Trophoblast cell (in vitro differentiated cells and primary cell): Measurements from ENCODE around the gene OPTN.

Experiments
- DNase-seq, 2 donors: peaks; one replicate each; pipeline ENCODE4 v3.0.0-alpha.2; 2016
- H2AFZ ChIP-seq: 2 replicates; pipeline ENCODE4 v1.6.1; 2013; ENCODE audit warnings: low read length, moderate library complexity, mild to moderate bottlenecking; ENCODE audit not compliant: insufficient read depth, poor library complexity
- H2AK5ac ChIP-seq: 2 replicates; pipeline ENCODE4 v1.6.1; 2013; ENCODE audit warnings: mild to moderate bottlenecking, low read length
- H2BK120ac ChIP-seq: 2 replicates; pipeline ENCODE4 v1.6.1; 2013; ENCODE audit warnings: low read length, mild to moderate bottlenecking, moderate library complexity; ENCODE audit not compliant: insufficient read depth, poor library complexity
- H2BK12ac ChIP-seq: 2 replicates; pipeline ENCODE4 v1.6.1; 2013; ENCODE audit warnings: mild to moderate bottlenecking, low read length, moderate library complexity
- H2BK5ac ChIP-seq: 2 replicates; pipeline ENCODE4 v1.6.1; 2013; ENCODE audit warnings: low read length, low read depth, moderate library complexity, mild to moderate bottlenecking; ENCODE audit not compliant: poor library complexity
- H3K14ac ChIP-seq: 2 replicates; pipeline ENCODE4 v1.6.1; 2013; ENCODE audit warnings: mild to moderate bottlenecking, low read length
- H3K18ac ChIP-seq: 2 replicates; pipeline ENCODE4 v1.6.1; 2013; ENCODE audit warnings: mild to moderate bottlenecking, low read length
- H3K23ac ChIP-seq: 2 replicates; pipeline ENCODE4 v1.6.1; 2013; ENCODE audit warnings: low read length
- H3K27ac ChIP-seq: 2 replicates; pipeline ENCODE4 v1.5.1; 2013; ENCODE audit warnings: low read depth, mild to moderate bottlenecking, inconsistent platforms, low read length, moderate library complexity
- H3K27me3 ChIP-seq: 2 replicates; pipeline ENCODE4 v1.6.1; 2013; ENCODE audit warnings: inconsistent platforms, mild to moderate bottlenecking, low read length, moderate library complexity; ENCODE audit not compliant: insufficient read depth
- H3K36me3 ChIP-seq, 2 experiments: 1 replicate in 1 of 2; 2 replicates in 1 of 2; pipeline ENCODE4 v1.6.1; 2013; ENCODE audit warnings: low read length in 2 of 2, mild to moderate bottlenecking in 2 of 2, moderate library complexity in 1 of 2; ENCODE audit not compliant: insufficient read depth in 2 of 2, control insufficient read depth in 1 of 2
- H3K4ac ChIP-seq: 2 replicates; pipeline ENCODE4 v1.6.1; 2013; ENCODE audit warnings: low read depth, mild to moderate bottlenecking, low read length, moderate library complexity
- H3K4me1 ChIP-seq, 2 experiments: 1 replicate in 1 of 2; 2 replicates in 1 of 2; pipeline ENCODE4 v1.6.1; 2013; ENCODE audit warnings: low read length in 2 of 2, mild to moderate bottlenecking in 2 of 2, moderate library complexity in 1 of 2; ENCODE audit not compliant: insufficient read depth in 2 of 2, control insufficient read depth in 1 of 2
- H3K4me2 ChIP-seq: 2 replicates; pipeline ENCODE4 v1.6.1; 2013; ENCODE audit warnings: inconsistent platforms, mild to moderate bottlenecking, low read length, moderate library complexity
- H3K4me3 ChIP-seq: 2 replicates; pipeline ENCODE4 v1.5.1; 2013; ENCODE audit warnings: mild to moderate bottlenecking, low read depth, low read length, inconsistent platforms
- H3K79me1 ChIP-seq: one replicate; pipeline ENCODE4 v1.6.1; 2013; ENCODE audit warnings: low read length
- H3K79me2 ChIP-seq: 2 replicates; pipeline ENCODE4 v1.6.1; 2013; ENCODE audit warnings: low read length, mild to moderate bottlenecking; ENCODE audit not compliant: control insufficient read depth, insufficient read depth, poor library complexity
- H3K9ac ChIP-seq: 2 replicates; pipeline ENCODE4 v1.6.1; 2013; ENCODE audit warnings: mild to moderate bottlenecking, low read length
- H3K9me3 ChIP-seq: 2 replicates; pipeline ENCODE4 v1.6.1; 2013; ENCODE audit warnings: low read depth, mild to moderate bottlenecking, control low read depth, inconsistent platforms, low read length; ENCODE audit not compliant: insufficient read depth
- H4K12ac ChIP-seq: 2 replicates; pipeline ENCODE4 v1.6.1; 2013; ENCODE audit warnings: low read depth, mild to moderate bottlenecking, low read length, moderate library complexity
- H4K8ac ChIP-seq: 2 replicates; pipeline ENCODE4 v1.6.1; 2013; ENCODE audit warnings: low read depth, mild to moderate bottlenecking, low read length, moderate library complexity
- H4K91ac ChIP-seq: one replicate; pipeline ENCODE4 v1.6.1; 2013; ENCODE audit warnings: low read depth, mild to moderate bottlenecking, low read length, moderate library complexity
- WGBS: extraction: QIAGEN DNeasy Blood & Tissue Kit; methylation state at CpG from one replicate; pipeline ENCODE4 v1.1.7; 2013; ENCODE audit warnings: missing lambda C conversion rate; ENCODE audit not compliant: insufficient read length, insufficient coverage; ENCODE audit errors: extremely low coverage; 5-methylcytosine and 5-hydroxymethylcytosine counted together

Gene OPTN

GRCh38 chr10:13180788-13181187, 80.8 kb downstream of the OPTN start:
- Histone ChIP-seq H3K9ac (no peak overlapping the region), H2AFZ (no peak overlapping the region), H2AK5ac (no peak overlapping the region), H2BK12ac (no peak overlapping the region), H4K12ac (no peak overlapping the region), H2BK120ac (no peak overlapping the region), H4K91ac (no peak overlapping the region), H3K36me3 (peaks cover 29 to 44% of the 10 kb centered on the region in 2 experiments), H3K4me1 (no peaks in the 10 kb centered on the region), H3K4ac (no peak overlapping the region), H3K4me2 (no peak overlapping the region), H4K8ac (no peak overlapping the region), H3K27me3 (no peaks in the 10 kb centered on the region), H3K4me3 (no peak overlapping the region), H3K79me1 (no peaks in the 10 kb centered on the region), H3K18ac (no peak overlapping the region), H3K9me3 (no peaks in the 10 kb centered on the region), H3K14ac (no peak overlapping the region), H3K79me2 (no peaks in the 10 kb centered on the region), H3K27ac (no peak overlapping the region), H2BK5ac (no peak overlapping the region), H3K23ac (no peak overlapping the region)
- no peak for DNase-seq
- no CpG with 5 or more reads among the region's 4 CpGs for WGBS

GRCh38 chr10:13182424-13182823, 82.5 kb downstream of the OPTN start:
- H4K8ac ChIP-seq, result no peak overlapping the region
- H3K4ac ChIP-seq, result no peak overlapping the region
- no peak overlapping the region for H2AFZ ChIP-seq
- no peak overlapping the region for H2BK12ac ChIP-seq
- no peaks in the 10 kb centered on the region for H3K27me3 ChIP-seq
- H3K14ac ChIP-seq, result no peak overlapping the region
- H3K4me2 ChIP-seq, result no peak overlapping the region
- H3K9ac ChIP-seq, result no peak overlapping the region
- H2BK120ac ChIP-seq, result no peak overlapping the region
- no peak overlapping the region for H4K12ac ChIP-seq
- DNase-seq, result no peak
- no peaks in the 10 kb centered on the region for H3K4me1 ChIP-seq
- no peak overlapping the region for H3K18ac ChIP-seq
- H3K27ac ChIP-seq, result no peak overlapping the region
- H3K79me2 ChIP-seq, result no peaks in the 10 kb centered on the region
- no peak overlapping the region for H2BK5ac ChIP-seq
- WGBS, result no CpG with 5 or more reads among the region's 1 CpG
- no peak overlapping the region for H4K91ac ChIP-seq
- H3K9me3 ChIP-seq, result no peaks in the 10 kb centered on the region
- H3K23ac ChIP-seq, result no peak overlapping the region
- H2AK5ac ChIP-seq, result no peak overlapping the region
- peaks cover 29 to 43% of the 10 kb centered on the region in 2 experiments for H3K36me3 ChIP-seq
- H3K4me3 ChIP-seq, result no peak overlapping the region
- no peaks in the 10 kb centered on the region for H3K79me1 ChIP-seq

GRCh38 chr10:13183625-13184024, 83.7 kb downstream of the OPTN start:
- Histone ChIP-seq H3K9me3 (no peaks in the 10 kb centered on the region), H3K79me1 (no peaks in the 10 kb centered on the region), H3K27ac (no peak overlapping the region), H3K4me1 (no peaks in the 10 kb centered on the region), H2AFZ (no peak overlapping the region), H3K27me3 (no peaks in the 10 kb centered on the region), H3K36me3 (peaks cover 32 to 46% of the 10 kb centered on the region in 2 experiments), H3K79me2 (no peaks in the 10 kb centered on the region), H3K4me2 (no peak overlapping the region), H3K4ac (no peak overlapping the region), H3K9ac (no peak overlapping the region), H4K8ac (no peak overlapping the region), H3K18ac (no peak overlapping the region), H2BK12ac (no peak overlapping the region), H2BK5ac (no peak overlapping the region), H3K4me3 (no peak overlapping the region), H3K23ac (no peak overlapping the region), H2BK120ac (no peak overlapping the region), H3K14ac (no peak overlapping the region), H2AK5ac (no peak overlapping the region), H4K91ac (no peak overlapping the region), H4K12ac (no peak overlapping the region)
- DNase-seq, result no peak
- WGBS, result no CpG with 5 or more reads among the region's 5 CpGs

GRCh38 chr10:13184276-13184675, 84.3 kb downstream of the OPTN start:
- Histone ChIP-seq H4K12ac (no peak overlapping the region), H3K79me2 (no peaks in the 10 kb centered on the region), H3K27ac (no peak overlapping the region), H3K4me2 (no peak overlapping the region), H3K4me1 (no peaks in the 10 kb centered on the region), H3K14ac (no peak overlapping the region), H2AK5ac (no peak overlapping the region), H4K91ac (no peak overlapping the region), H3K9me3 (no peaks in the 10 kb centered on the region), H4K8ac (no peak overlapping the region), H3K27me3 (no peaks in the 10 kb centered on the region), H3K23ac (no peak overlapping the region), H2AFZ (no peak overlapping the region), H3K36me3 (peaks cover 36 to 48% of the 10 kb centered on the region in 2 experiments), H3K4ac (no peak overlapping the region), H2BK5ac (no peak overlapping the region), H2BK120ac (no peak overlapping the region), H3K79me1 (no peaks in the 10 kb centered on the region), H2BK12ac (no peak overlapping the region), H3K9ac (no peak overlapping the region), H3K18ac (no peak overlapping the region), H3K4me3 (no peak overlapping the region)
- no CpG with 5 or more reads among the region's 2 CpGs for WGBS
- no peak for DNase-seq
